Muscle of back (tissue), 11 donors: ENCODE measurements around the gene BRME1. TPM values are rescaled to one million over a fixed set of nuclear protein-coding genes. Genes with fewer than 3 reads are reported as not detected.
A peak's percentile ranks its signal among the peaks of the same experiment; 100 is the strongest.

Experiments
- DNase-seq, 3 donors: peaks; one replicate each; pipeline versions ENCODE4 v3.0.0 to v3.0.0-alpha.2; 2013
- polyA plus RNA-seq, 10 donors: library from polyadenylated mRNA; unstranded; fragments of 120-200 nt; gene quantifications; one replicate each; pipeline ENCODE4 v1.2.1, GENCODE V29; 2013; ENCODE audit not compliant: insufficient read length in 10 of 10

The BRME1 gene
- polyA plus RNA-seq, 10 donors, result 2.6 to 4.7 (median 4.1) TPM

DNA sequence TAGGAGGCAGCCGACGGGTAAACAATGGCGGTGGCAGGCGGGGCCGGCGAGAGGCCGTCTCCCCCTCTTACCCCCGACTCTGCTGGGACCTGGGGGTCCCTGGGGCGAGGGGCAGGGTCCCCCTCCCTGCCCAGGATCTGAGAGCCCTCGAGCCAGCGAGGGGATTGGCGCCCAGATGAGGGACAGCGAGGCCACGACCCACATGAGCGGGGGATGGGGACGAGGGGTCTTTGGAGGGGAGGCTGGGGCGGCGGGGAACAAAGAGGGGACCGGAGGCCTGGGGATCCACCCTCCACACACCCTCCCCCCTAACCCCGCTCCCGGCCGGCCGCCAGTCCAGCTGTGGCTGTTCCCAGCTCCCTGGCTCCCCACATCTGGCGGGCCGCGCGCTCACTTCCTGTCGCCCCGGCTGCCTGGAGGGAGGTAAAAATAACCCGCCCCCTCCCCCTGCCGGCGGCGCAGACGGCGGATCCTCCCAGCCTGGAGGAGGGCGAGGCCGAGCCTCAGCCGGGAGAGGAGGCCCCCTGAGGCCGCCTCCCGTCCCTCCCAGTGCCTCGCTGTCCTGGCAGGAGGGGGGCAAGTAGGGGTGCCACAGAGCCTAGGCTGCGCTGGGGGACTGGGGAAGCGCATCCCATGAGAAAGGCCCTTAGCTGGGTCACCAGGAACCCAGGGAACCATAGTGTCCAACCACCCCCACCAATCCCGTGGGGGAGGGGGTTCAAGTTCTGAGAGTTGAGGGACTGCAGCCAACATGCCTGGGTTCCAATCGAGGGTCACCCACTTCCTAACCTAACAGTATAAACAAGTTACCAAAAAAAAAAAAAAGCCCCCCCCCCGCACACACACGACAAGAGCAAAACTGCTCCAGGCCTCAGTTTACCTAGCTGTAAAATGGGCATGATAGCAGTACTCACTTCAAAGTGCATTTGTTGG is 58.2 kb downstream of the BRME1 start:
- peak; percentile 94 to 99 (median 96) for DNase-seq

GRCh38 chr19:13846557-13847406 is 59.1 kb downstream of the BRME1 start:
- peak; percentile 93 to 98 (median 96) for DNase-seq

- DNase-seq, result no peak
Measured at GRCh38 chr19:13844130-13844631, 61.7 kb downstream of the BRME1 start.

DNA sequence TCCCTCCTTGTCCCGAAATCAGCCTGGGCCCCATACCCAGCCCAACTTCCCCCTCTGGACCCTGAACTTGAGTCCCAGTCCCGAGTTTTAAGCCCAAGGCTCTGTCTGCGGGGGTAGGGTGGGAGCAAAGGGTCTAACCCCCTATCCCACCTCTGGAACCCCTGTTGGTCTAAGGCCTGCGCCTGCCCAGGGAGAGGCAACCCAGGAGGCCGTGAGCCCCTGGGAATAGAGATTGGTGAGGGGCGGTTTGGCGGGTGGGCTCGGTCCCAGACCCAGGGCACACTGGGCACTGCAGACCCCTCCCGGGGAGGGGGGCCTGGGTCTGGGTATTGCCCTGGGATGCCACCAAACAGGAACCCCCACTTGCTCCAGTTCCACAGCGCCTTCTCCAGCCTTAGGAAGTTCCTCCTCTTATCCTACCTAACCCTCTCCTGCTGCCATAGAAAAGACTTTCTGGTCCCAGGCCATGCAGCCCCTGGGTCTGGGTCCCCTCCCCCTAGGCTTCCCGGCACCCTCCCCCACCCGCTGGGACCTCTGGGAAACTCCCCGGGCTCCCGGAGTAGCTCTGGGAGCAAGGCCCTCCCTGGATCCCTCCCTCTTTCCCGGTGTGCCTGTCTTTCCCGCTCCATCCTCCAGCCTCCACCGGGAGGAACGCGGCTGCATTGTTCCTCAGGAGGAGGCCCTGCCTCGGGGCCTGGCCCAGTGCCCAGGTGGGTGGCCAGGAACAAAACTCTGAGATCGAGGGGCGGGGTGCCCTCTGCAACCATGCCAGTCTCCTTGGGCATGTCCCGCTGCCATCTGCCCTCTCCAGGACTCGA is 62.6 kb downstream of the BRME1 start:
- peak in 1 of 3 donors; percentile 63 for DNase-seq

GRCh38 chr19:13842291-13843103 is 63.4 kb downstream of the BRME1 start:
- DNase-seq, result peak; percentile 83 to 94 (median 89)

DNA sequence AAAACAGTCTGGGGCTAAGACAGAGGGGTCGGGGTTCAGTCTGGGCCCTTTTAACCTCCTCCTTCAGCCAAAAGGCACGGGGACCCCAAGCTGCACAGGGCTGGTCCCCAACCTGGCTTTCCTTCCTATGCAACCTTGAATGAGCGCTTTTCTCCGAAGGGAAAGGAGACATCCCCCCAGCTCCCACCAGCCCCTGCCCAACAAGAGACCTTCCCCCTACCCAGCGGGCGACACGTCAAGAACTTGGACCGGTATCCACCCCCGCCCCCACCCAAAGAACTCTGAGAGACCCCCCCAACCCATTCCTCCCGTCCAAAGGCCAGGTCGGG is 64.0 kb downstream of the BRME1 start:
- DNase-seq, result no peak

- peak in 1 of 3 donors; percentile 73 for DNase-seq
Measured at GRCh38 chr19:13841086-13841961, 64.6 kb downstream of the BRME1 start.

DNA sequence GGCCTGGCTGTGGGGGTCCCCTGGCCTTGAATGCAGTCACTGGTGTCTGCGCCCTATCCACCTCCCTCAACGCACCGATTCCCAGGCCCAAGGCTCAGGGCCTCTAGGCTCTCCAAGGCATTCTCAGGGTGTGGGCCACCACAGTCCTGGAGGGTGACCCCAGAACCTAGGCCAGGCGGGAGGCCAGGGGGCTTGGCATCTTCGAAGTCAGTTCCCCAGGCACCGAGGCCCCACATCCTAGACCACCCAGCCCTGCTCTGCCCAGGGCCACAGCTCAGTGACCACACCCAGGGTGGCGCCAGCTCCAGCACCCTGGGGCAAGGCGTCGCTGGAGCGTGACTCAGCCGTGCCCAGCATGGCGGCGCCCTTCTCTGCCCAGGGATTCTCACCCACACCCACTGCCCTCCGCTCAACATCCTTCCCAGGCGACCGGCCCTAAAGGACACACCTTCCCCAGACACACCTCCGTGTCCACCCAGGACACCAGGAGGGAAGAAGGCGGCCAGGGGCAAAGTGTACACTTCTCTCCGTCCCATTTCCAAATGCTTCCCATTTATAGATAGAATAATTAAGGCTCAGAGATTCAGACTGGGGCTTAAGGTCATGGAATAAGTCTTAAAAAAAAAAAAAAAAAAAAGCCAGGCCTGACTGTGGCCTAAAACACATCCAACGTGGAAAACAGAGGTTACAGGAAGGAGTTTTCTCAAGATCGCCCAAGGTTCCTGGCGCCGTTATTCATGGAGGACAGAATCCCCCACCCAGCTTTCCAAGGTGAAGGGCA is 65.4 kb downstream of the BRME1 start:
- peak in 1 of 3 donors; percentile 60 for DNase-seq

GRCh38 chr19:13839938-13840304 is 66.0 kb downstream of the BRME1 start:
- no peak for DNase-seq

DNA sequence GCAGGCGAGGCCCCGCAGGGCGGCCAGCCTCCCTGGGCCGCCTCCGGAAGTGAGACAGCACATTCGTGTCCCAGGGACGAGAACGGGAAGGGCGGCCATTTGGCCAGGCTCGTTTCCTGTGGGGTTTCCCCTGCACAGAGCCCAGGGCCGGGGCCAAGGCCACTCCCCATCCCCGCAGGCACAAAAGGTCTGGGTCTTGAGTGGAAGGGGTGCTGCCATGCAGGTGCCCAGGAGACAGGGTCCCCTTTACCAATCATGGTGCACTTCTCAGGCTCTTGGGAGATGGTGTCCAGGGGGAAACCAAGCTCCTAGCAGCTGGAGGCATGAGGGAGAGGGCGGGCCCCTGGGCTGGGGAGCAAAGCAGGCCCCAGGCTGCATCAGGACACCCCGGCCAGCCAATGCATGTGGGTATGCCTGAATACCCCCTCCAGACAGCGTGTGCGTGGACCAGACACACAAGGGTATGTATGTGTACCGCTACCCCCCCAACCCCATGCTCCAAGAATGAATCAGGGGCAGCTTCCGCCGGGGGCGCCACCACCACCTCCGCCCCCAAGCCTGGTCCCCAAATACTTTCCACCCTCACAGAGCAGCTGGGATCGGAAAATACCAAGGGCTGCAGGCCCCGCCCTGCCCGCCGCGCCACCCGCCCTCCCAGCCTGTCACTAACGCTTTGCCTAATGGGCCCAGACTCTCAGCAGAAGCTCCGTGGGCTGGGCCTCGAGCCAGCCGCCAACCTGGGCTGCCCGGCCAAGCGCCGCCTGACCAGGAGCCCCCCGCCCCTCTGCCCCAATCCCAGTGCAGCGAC is 66.6 kb downstream of the BRME1 start:
- DNase-seq, result peak; percentile 83 to 93 (median 86)

- DNase-seq, result no peak
Measured at GRCh38 chr19:13838435-13839129, 67.3 kb downstream of the BRME1 start.

DNA sequence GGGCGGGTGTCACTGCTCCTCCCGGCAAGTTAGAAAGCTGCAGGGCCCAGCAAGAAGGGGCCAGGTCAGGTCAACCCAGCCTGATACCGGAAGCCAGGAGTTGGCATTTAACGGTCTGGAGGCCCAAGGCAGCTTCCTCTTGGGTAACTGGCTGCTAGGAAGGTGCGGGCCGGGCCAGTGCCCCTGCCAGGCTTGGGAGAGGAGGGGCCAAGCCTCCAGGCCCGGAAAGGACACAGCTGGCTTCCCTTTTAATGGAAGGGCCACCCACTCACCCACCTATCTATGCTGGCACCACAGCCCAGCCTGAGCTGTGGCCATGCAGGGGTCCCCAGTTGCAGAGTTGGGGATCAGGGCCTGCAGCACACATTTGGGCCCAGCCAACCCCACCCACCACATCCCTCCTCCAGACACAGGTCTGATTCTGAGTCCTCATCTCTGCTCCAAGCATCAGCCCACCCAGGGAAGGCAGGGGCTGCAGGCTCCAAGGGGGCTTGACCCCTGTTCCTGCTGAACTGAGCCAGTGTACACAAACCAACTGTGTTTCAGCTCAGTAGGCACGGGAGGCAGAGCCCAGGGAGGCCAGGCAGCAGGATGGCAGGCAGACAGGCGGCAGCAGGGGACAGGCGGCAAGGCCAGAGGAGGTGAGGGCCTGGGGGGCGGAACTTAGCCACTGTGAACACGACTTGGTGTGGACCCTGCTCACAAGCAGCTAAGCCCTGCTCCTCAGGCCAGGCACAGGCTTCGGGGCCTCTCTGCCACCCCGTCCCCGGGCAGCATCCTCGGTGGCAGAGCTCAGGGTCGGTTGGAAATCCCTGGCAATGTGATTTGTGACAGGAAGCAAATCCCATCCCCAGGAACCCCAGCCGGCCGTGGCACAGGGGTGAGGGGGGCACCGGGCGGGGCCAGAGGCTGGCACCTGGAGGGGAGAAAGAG is 69.9 kb downstream of the BRME1 start:
- no peak for DNase-seq

- DNase-seq, result peak in 1 of 3 donors; percentile 25
Measured at GRCh38 chr19:13834244-13835069, 71.5 kb downstream of the BRME1 start.

DNA sequence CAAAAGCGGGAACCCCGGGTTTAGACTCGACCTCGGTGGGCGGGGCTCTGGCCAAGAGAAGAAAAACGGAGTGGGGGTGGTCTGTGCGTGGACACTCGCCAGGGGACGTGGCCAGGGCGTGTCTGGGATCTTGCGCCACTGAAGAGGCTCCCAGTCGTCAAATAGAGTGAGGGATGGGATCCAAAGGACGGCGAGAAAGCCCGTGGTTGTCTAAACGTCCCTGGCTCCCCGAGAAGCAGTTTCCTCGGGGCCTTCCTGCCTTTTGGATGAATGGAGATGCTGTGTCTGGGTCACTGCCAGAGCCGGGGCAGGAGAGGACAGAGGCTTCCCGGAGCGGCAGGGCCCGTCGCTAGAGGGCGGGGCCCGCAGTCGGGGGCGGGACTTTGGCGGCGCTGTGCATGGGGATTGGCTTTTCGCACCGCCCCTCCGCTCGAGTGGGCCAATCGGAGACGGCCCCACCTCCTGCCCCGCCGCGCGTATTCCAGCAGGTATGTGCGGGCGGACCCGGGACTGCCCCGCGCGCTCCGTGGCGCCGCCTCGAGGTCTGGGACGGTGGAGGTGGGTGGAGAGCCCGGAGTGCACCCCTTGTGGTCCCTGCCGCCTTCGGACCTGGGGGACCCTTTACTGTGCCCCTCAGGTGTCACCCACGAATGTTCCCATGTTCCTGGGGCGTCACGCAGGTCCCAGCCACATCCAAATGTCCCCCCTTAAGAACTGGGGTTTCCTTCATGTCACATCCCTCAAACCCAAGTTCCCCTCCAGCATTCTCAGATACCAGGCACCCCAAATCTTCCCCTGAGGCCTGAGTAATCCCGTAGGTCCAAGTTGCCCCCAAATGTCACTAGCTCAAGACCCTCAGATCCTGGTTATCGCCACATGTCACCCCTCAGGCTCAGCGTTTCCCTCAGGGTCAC is 72.3 kb downstream of the BRME1 start:
- DNase-seq, result peak; percentile 84 to 93 (median 90)
